ENCODE results near the gene PLEKHD1. TPM values are rescaled to one million over a fixed set of nuclear protein-coding genes. Genes with fewer than 3 reads are reported as not detected.

The PLEKHD1 gene
- total RNA-seq, 1 experiment from 2014 or later: 1.2 TPM

DNA sequence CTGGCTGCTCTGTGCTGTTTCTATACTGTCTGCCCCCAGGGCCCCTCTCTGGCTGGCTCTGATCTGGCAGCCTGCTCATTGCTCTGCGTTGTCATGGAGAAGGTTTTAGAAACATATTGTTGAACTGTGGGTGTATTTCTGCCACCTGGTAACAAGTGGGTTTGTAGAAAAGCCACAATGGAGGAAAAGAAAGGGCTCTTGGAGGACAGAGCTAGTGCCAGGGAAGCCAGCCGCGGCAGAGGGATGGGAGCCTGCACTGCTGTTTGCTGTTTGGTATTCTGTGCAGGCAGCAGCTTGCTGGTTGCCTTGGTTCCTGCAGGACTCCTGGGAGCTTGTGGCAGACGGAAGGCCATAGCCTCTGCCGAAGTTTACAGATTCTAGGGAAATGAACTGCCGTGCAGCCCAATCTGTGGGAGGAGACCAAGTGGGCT is 75.1 kb downstream of the PLEKHD1 start:
- CTCF ChIA-PET: interaction anchor here (1.3 to 1.5 kb wide), 2 partner anchors 8 to 24 kb away, joined by 3 to 4 read pairs; no protein-coding TSS in a partner anchor

DNA sequence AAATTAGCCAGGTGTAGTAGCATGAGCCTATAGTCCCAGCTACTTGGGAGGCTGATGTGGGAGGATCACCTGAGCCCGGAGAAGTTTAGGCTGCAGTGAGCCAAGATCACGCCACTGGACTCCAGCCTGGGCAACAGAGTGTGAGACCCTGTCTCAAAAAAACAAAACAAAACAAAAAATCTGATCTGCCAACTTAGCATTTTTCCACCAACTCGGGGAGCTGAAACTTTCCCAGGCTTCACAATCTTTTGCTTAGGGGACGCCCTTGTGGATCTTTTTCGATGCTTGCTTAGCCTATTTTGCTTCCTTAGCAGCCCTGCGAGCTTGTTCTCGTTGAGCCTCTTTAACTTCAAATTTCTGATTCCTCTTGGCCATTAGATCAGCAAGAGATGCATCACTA is 76.3 kb downstream of the PLEKHD1 start:
- H3K27ac ChIP-seq (ENCODE audit: low read depth, low read length): no peak overlapping the region
- no peaks in the 10 kb centered on the region for H3K36me3 ChIP-seq (ENCODE audit: control insufficient read depth in 1 of 2, insufficient read depth in 2 of 2, low read length in 2 of 2)
- RAD21 ChIA-PET (ENCODE audit: low non-redundant PET in 1 of 2, low total read pairs in 2 of 2, uncharacterized antibody in 2 of 2, unreplicated experiment in 2 of 2): no interaction called here
- ATAC-seq (no peak), DNase-seq (ENCODE audit: low read depth, low spot score) (no peak)
- H2AFZ ChIP-seq (ENCODE audit: low read depth, low read length, poor library complexity, severe bottlenecking): no peak overlapping the region
- TF ChIP-seq EZH2 (IDR thresholded peaks at IDR 0.05) (no peak), POLR2AphosphoS5 (IDR thresholded peaks at IDR 0.05; ENCODE audit: low read depth, low read length) (no peak), SP1 (IDR thresholded peaks at IDR 0.05; ENCODE audit: low read depth) (no peak), SIN3A (IDR thresholded peaks at IDR 0.05; ENCODE audit: low read depth) (no peak), SRF (IDR thresholded peaks at IDR 0.05; ENCODE audit: low read depth) (no peak), ZNF274 (IDR thresholded peaks at IDR 0.05; ENCODE audit: low read depth, low read length) (no peak), FOSL1 (IDR thresholded peaks at IDR 0.05; ENCODE audit: low read depth) (no peak), ELF1 (IDR thresholded peaks at IDR 0.05; ENCODE audit: borderline replicate concordance, low read depth) (no peak), CBX3 (IDR thresholded peaks at IDR 0.05; ENCODE audit: low read depth) (no peak), CEBPB (IDR thresholded peaks at IDR 0.05; ENCODE audit: low read depth) (no peak), EZH2phosphoT487 (IDR thresholded peaks at IDR 0.05; ENCODE audit: borderline replicate concordance) (no peak), POLR2A (IDR thresholded peaks at IDR 0.05; ENCODE audit: borderline replicate concordance, extremely low read depth, insufficient read depth, insufficient read length) (no peak)
- TF ChIP-seq, protein P1, sequence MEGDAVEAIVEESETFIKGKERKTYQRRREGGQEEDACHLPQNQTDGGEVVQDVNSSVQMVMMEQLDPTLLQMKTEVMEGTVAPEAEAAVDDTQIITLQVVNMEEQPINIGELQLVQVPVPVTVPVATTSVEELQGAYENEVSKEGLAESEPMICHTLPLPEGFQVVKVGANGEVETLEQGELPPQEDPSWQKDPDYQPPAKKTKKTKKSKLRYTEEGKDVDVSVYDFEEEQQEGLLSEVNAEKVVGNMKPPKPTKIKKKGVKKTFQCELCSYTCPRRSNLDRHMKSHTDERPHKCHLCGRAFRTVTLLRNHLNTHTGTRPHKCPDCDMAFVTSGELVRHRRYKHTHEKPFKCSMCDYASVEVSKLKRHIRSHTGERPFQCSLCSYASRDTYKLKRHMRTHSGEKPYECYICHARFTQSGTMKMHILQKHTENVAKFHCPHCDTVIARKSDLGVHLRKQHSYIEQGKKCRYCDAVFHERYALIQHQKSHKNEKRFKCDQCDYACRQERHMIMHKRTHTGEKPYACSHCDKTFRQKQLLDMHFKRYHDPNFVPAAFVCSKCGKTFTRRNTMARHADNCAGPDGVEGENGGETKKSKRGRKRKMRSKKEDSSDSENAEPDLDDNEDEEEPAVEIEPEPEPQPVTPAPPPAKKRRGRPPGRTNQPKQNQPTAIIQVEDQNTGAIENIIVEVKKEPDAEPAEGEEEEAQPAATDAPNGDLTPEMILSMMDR (IDR thresholded peaks at IDR 0.05 in 2 of 3, conservative IDR thresholded peaks at IDR 0.05 in 1 of 3; ENCODE audit: borderline replicate concordance in 1 of 3, insufficient read depth in 1 of 3, low read depth in 2 of 3, low read length in 2 of 3): no peak
- TF ChIP-seq, protein P2, sequence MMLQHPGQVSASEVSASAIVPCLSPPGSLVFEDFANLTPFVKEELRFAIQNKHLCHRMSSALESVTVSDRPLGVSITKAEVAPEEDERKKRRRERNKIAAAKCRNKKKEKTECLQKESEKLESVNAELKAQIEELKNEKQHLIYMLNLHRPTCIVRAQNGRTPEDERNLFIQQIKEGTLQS (IDR thresholded peaks at IDR 0.05): no peak
- H3K79me2 ChIP-seq (ENCODE audit: insufficient read depth, low read length): no peaks in the 10 kb centered on the region
- H3K9ac ChIP-seq (ENCODE audit: low read length): no peak overlapping the region
- H3K9me3 ChIP-seq (ENCODE audit: control insufficient read depth in 1 of 2, insufficient read depth in 1 of 2, low read depth in 1 of 2, low read length in 2 of 2): no peaks in the 10 kb centered on the region
- H3K27me3 ChIP-seq (ENCODE audit: insufficient read depth, low read length): peaks cover 46% of the 10 kb centered on the region
- no peak overlapping the region for H3K4me3 ChIP-seq (replicated peaks in 1 of 2; ENCODE audit: low read depth in 1 of 2, low read length in 2 of 2)
- H3K4me1 ChIP-seq (ENCODE audit: control insufficient read depth in 1 of 2, insufficient read depth in 2 of 2, low read length in 2 of 2): no peaks in the 10 kb centered on the region
- CTCF ChIA-PET: interaction anchor here (1.5 kb wide), 1 partner anchor 9 kb away, joined by 3 read pairs; no protein-coding TSS in a partner anchor
- no peaks in the 10 kb centered on the region for H4K20me1 ChIP-seq (ENCODE audit: insufficient read depth)
- BruUV-seq (replicated peaks): no TSS peak
- no peak overlapping the region for H3K4me2 ChIP-seq (ENCODE audit: low read length)
- intact Hi-C loops (cut with micrococcal nuclease): no loop called here
- H3K9me2 ChIP-seq (ENCODE audit: insufficient read depth): no peaks in the 10 kb centered on the region
- POLR2A ChIA-PET: no interaction called here

More for the DNA sequence above, 75.1 kb downstream of the PLEKHD1 start:
- Histone ChIP-seq H3K9ac (ENCODE audit: low read length) (no peak overlapping the region), H3K9me2 (ENCODE audit: insufficient read depth) (no peaks in the 10 kb centered on the region), H2AFZ (ENCODE audit: low read depth, low read length, poor library complexity, severe bottlenecking) (no peak overlapping the region), H3K79me2 (ENCODE audit: insufficient read depth, low read length) (no peaks in the 10 kb centered on the region), H3K27ac (ENCODE audit: low read depth, low read length) (no peak overlapping the region), H3K27me3 (ENCODE audit: insufficient read depth, low read length) (peaks cover 33% of the 10 kb centered on the region), H4K20me1 (ENCODE audit: insufficient read depth) (no peaks in the 10 kb centered on the region), H3K4me1 (ENCODE audit: control insufficient read depth in 1 of 2, insufficient read depth in 2 of 2, low read length in 2 of 2) (no peaks in the 10 kb centered on the region), H3K36me3 (ENCODE audit: control insufficient read depth in 1 of 2, insufficient read depth in 2 of 2, low read length in 2 of 2) (no peaks in the 10 kb centered on the region), H3K4me2 (ENCODE audit: low read length) (no peak overlapping the region), H3K9me3 (ENCODE audit: control insufficient read depth in 1 of 2, insufficient read depth in 1 of 2, low read depth in 1 of 2, low read length in 2 of 2) (no peaks in the 10 kb centered on the region), H3K4me3 (replicated peaks in 1 of 2; ENCODE audit: low read depth in 1 of 2, low read length in 2 of 2) (no peak overlapping the region)
- intact Hi-C loops (cut with micrococcal nuclease): no loop called here
- ATAC-seq (no peak), DNase-seq (ENCODE audit: low read depth, low spot score) (no peak)
- no TSS peak for BruUV-seq (replicated peaks)
- POLR2A ChIA-PET: no interaction called here
- RAD21 ChIA-PET (ENCODE audit: low non-redundant PET in 1 of 2, low total read pairs in 2 of 2, uncharacterized antibody in 2 of 2, unreplicated experiment in 2 of 2): no interaction called here
- no peak for TF ChIP-seq SP1 (IDR thresholded peaks at IDR 0.05; ENCODE audit: low read depth)
- no peak for TF ChIP-seq ZFX (IDR thresholded peaks at IDR 0.05)
- TF ChIP-seq, protein P2 (IDR thresholded peaks at IDR 0.05): no peak
- TF ChIP-seq EZH2phosphoT487 (IDR thresholded peaks at IDR 0.05; ENCODE audit: borderline replicate concordance): no peak
- TF ChIP-seq SRF (IDR thresholded peaks at IDR 0.05; ENCODE audit: low read depth): no peak
- no peak for TF ChIP-seq ZNF274 (IDR thresholded peaks at IDR 0.05; ENCODE audit: low read depth, low read length)
- no peak for TF ChIP-seq TCF7L2 (IDR thresholded peaks at IDR 0.05; ENCODE audit: borderline replicate concordance, extremely low read depth, insufficient read depth, insufficient read length)
- TF ChIP-seq, protein P3, sequence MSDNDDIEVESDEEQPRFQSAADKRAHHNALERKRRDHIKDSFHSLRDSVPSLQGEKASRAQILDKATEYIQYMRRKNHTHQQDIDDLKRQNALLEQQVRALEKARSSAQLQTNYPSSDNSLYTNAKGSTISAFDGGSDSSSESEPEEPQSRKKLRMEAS (IDR thresholded peaks at IDR 0.05): no peak

Data from HCT116 (cell line).